ENCODE measurements around the gene ZNF80.

DNA sequence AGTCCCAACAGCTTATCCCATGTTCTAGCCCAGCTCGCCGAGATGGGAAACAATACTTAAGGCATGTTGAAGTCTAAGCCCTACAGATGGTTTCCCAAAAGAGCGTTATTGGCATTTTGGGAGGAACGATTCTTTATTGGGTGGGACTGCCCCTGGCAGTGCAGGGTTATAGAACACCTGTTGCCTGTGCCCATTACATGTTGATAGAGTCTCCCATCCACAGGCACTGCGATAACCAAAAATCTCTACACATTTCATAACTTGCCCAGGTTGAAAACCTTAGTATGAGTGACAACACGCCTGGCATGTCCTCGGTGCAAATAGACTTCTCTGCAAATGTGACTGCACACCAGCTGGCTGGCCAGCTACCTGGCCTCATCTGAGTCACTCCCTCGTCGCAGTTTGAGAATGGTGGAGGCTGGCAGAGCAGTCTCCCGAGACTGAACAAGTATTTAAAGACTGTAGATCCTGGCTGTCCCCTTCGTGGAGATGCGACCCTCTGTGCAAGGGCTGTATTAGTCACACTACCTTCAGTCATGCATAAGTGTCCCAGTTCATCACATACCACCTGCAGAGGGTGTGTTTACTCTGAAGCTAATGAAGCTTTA is 18.7 kb downstream of the ZNF80 start:
- TF ChIP-seq, protein P1, sequence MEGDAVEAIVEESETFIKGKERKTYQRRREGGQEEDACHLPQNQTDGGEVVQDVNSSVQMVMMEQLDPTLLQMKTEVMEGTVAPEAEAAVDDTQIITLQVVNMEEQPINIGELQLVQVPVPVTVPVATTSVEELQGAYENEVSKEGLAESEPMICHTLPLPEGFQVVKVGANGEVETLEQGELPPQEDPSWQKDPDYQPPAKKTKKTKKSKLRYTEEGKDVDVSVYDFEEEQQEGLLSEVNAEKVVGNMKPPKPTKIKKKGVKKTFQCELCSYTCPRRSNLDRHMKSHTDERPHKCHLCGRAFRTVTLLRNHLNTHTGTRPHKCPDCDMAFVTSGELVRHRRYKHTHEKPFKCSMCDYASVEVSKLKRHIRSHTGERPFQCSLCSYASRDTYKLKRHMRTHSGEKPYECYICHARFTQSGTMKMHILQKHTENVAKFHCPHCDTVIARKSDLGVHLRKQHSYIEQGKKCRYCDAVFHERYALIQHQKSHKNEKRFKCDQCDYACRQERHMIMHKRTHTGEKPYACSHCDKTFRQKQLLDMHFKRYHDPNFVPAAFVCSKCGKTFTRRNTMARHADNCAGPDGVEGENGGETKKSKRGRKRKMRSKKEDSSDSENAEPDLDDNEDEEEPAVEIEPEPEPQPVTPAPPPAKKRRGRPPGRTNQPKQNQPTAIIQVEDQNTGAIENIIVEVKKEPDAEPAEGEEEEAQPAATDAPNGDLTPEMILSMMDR (IDR thresholded peaks at IDR 0.05; ENCODE audit: insufficient read depth, low read length), result no peak
- TF ChIP-seq POLR2AphosphoS5 (IDR thresholded peaks at IDR 0.05; ENCODE audit: low read depth) (no peak), GABPA (IDR thresholded peaks at IDR 0.05; ENCODE audit: low read depth) (no peak)
- TF ChIP-seq, protein P2, sequence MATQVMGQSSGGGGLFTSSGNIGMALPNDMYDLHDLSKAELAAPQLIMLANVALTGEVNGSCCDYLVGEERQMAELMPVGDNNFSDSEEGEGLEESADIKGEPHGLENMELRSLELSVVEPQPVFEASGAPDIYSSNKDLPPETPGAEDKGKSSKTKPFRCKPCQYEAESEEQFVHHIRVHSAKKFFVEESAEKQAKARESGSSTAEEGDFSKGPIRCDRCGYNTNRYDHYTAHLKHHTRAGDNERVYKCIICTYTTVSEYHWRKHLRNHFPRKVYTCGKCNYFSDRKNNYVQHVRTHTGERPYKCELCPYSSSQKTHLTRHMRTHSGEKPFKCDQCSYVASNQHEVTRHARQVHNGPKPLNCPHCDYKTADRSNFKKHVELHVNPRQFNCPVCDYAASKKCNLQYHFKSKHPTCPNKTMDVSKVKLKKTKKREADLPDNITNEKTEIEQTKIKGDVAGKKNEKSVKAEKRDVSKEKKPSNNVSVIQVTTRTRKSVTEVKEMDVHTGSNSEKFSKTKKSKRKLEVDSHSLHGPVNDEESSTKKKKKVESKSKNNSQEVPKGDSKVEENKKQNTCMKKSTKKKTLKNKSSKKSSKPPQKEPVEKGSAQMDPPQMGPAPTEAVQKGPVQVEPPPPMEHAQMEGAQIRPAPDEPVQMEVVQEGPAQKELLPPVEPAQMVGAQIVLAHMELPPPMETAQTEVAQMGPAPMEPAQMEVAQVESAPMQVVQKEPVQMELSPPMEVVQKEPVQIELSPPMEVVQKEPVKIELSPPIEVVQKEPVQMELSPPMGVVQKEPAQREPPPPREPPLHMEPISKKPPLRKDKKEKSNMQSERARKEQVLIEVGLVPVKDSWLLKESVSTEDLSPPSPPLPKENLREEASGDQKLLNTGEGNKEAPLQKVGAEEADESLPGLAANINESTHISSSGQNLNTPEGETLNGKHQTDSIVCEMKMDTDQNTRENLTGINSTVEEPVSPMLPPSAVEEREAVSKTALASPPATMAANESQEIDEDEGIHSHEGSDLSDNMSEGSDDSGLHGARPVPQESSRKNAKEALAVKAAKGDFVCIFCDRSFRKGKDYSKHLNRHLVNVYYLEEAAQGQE (IDR thresholded peaks at IDR 0.05; ENCODE audit: insufficient replicate concordance, low read depth), result no peak

Data from HL-60 (cell line).